Dedifferentiated amniotic fluid mesenchymal stem cell (primary cell): ENCODE results near the gene TBC1D24.

Experiments used
- DNase-seq: peaks from one replicate; pipeline ENCODE4 v3.0.0-alpha.2; 2016; ENCODE audit errors: extremely low spot score

The TBC1D24 gene

GRCh38 chr16:2499454-2499853, 24.5 kb downstream of the TBC1D24 start:
- DNase-seq: no peak

DNA sequence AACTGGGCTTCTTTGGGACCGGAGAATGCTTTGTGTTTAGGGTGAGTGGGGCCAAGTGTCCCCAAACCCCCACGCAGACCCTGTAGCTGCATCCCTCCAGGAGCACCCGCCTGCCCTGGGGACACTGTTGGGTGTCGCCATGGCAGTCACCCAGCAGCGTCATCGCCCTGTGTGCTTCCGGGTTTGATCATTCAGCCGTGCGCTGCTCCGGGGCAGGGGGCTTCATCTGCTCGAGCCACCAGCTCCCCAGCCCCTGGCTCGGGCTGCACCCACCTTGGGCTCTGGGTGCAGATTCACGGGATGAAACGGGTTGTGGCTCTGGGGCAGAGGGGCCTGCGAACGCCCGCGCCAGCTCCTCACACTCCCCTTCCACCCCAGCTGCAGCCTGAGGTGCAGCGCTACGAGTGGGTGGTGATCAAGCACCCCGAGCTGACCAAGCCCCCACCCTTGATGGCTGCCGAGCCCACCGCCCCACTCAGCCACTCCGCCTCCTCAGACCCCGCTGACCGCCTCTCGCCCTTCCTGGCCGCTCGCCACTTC, 25.0 kb downstream of the TBC1D24 start:
- DNase-seq: no peak

- DNase-seq: no peak
Measured at GRCh38 chr16:2500430-2500917, 25.5 kb downstream of the TBC1D24 start.

DNA sequence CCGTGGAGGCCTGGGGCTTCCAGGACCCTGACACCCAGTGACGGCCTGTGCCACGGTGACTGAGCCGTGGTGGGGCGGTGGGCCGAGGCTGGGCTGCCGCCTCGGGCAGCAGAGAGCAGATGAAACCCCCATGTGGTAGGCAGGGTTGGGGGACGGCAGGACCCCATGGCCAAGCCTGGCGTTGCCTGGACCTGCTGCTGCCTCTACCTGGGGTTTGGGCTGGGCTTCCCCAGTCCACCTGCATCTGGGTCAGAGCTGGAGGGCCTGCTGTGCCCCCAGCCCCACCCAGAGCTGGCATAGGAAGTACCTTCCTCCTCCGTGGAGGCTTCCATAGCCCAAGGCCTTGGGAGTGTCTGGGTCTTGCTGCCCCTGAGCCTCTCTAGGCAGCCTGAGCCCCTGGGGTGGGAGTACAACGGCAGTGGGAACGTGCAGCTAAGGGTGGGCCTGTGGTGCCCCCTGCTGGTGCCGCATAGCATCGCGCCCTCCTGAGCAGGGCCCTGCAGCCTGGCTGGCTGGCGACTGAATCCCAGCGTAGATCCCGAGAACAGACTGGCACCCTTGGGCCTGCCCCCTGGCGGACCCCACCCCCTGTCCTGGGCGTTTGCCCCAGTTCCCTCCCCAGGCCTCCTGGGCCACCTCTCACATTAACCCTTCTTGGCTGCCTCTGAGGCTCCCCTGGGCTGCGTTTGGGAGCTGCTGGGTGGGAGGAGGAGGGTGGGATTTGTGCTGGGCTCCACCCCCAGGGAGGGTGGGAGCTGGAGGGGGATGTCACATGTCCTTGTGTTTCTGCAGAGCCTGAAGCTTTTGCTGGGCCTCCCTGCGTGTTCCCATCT, 26.2 kb downstream of the TBC1D24 start:
- peak; percentile 49 for DNase-seq

GRCh38 chr16:2501946-2502895, 27.3 kb downstream of the TBC1D24 start:
- no peak for DNase-seq

DNA sequence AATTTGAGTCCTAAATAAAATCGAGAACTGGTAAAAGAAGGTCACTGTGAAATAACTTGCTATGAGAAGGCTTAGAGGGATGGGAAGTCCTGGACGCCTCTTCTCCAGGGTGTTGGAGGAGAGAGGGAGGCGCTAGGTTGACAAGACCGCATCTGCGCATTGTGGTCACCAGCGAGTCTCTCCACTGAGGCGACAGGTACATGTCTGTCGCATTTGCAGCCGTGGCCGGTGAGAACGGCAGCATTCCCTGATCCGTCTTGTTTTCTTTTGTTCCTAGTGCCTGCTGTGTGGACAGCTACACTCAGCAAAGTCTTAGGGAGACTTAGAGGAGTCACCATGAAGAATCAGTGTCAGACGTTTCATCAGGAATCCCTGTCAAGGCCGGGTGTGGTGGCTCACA, 30.8 kb downstream of the TBC1D24 start:
- DNase-seq: no peak

DNA sequence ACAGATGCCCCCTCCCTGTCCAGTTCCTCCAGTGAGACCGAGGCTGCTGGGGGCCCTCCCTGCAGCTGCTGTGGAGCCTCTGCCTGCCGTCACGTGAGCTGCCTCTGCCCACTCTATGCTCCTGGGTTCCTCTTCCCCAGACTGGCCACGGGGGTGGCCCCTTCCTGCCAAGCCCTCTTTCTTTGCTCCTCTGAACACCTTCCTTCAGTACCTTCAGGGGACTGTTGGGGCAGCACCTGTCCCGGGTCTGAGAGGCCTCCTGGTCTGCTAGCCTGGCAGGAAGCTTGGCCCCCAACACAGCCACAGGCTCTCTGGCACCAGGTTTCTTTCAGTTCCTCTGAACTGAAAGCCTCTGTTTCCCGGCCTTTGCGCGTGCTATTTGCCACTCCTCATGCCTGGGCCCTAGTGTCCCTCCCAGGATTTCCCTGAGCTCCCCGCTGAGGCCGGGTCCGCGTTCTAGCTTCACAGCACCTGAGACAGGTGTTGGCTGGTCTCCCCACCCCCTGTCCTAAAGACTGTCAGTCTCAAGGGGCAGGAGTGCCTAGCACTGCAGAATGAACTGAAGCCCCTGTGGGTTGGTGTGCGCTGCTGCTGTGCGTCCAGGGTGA, 32.2 kb downstream of the TBC1D24 start:
- DNase-seq: no peak

GRCh38 chr16:2507665-2508064, 32.7 kb downstream of the TBC1D24 start:
- no peak for DNase-seq

DNA sequence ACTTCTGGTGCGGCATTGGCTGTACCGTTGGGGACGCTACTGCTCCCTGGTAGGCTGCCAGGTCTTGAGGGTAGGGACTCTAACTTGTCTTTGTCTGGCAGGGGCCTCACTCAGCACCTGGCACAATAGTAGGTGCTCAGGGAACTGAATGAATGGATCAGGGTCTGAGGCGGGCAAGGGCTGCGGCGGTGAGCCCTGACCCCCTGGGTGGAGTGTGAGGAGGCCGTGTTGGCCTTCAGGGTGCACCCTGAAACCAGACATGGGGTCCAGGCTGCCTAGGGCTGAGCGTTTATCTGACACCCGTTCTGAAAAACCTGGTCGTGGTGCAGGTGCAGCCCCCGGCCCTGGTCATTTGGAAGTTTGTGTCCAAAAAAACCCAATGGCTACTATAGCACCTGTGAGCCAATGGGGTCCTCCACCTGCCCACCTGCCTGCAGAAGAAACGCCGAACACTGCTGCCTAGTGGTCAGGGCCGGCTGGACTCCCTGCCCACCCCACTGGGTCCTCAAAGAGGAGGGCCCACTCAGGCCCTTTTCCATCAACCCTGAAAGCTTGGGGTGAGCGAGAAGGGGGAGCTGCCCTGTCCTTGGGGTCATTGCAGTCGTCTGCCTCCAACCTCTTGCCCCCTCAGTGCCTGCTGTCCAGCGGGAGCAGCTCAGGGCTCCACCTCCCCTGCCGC, 33.9 kb downstream of the TBC1D24 start:
- DNase-seq: no peak

- DNase-seq: peak; percentile 25
Measured at GRCh38 chr16:2511128-2511800, 36.3 kb downstream of the TBC1D24 start.

DNA sequence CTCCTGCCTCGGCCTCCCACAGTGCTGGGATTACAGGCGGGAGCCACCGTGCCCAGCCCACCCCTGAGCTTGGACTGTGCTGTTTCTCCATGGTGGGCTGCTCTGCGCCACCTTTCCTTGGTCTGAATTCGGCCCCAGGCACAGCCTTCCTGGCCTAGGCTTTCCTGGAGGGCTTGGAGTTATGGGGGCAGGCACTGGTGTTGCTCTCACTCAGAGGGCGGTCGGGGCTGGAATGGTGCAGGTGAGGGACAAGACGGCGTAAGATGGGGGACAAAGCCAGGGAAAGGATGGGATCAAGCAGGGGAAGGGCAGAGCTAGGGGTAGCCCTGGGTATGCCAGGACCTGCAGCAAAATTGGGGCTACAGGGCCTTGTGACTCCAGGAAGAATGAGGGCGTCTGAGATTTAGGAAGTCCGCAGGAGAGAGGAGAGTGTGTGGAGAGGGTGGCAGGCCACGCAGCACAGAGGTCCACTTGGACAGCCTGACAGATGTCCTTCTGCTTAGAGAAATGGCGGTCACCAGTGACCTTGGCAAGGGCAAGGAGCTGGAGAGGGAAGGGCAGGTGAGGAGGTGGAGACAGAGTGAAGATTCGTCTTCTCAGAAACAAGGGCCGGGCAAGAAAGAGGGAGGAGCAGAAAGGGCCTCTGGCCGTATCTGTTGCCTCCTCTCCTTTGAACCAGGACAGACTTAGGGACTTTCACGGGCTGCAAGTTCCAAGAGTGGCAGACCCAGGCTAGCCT, 37.2 kb downstream of the TBC1D24 start:
- DNase-seq: no peak

DNA sequence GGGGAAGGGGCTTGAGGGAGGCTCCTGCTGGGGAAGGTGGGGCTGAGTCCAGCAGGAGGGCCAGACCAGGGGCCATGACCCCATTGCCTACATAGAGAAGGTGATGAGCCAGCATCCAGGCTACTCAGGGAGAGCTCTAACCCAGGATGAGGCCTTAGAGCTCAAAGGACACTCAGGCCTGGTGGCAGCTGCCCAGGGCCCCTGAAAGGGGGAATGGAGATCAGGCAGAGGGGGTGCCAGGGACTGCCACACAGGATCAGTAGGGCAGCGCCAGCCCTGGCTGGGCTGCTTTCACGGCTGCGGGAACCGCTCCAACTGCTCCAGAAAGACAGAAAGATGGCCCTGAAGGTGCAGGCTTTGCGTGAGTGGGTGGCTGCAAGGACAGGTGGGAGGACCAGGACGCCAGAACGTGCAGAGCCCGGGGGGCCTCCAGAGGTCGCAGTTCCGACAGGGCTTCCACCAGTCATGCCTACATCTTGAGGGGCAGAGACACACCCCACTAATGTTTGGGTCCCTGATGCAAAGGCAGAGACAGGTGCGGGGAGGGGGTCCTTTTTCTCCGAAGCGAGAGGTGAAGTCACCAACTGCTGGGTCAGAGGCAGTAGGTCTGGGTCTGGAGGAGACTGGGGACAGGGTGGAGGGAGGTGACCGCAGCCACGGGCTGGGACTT, 37.9 kb downstream of the TBC1D24 start:
- no peak for DNase-seq

DNA sequence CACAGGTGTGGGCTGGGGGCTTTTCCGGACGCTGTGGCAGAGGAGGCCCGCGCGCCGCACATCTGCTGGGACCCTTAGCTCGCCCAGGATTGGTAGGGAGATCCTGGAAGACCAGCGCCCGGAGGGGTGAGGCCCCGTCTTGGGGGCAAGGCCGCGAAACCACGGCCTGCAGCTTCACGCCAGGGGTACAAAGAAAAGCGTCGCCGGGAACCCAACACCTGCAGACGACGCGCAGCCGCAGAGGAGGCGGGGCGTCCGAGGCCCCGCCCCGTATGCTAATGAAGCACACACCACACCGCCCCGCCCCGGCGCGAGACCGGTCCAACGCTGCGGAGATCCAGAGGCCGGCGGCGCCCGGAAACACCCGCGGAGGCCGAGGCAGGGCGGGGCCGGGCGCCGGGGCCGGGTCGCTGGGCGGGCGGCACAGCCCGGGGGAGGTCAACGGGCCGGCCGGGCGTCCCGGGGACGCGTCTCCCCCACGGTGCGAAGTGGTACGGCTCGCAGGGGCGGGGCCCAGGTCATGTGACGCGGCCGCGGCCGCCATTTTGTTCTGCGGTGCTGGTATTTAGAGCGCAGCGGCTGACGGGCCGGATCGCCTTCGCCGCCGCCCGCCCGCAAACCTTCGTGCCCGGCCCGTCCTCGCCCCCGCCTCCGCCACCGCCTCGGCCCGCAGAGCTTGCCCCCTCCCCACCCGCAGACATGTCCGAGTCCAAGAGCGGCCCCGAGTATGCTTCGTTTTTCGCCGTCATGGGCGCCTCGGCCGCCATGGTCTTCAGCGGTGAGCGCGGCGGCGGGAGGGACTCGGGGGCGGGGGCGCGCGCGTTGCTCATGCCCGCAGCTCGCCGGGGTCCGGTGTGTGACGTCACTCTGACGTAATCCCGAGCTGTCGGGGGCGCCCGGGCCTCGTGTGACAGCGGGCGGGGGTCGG, 38.7 kb downstream of the TBC1D24 start, which contains the start of gene ATP6V0C:
Gene ATP6V0C, plus strand, starts transcription at position 548 of the 928 bp plus-strand sequence. Its CDS starts 152 bp downstream, at position 700.
- DNase-seq: peak; percentile 76

DNA sequence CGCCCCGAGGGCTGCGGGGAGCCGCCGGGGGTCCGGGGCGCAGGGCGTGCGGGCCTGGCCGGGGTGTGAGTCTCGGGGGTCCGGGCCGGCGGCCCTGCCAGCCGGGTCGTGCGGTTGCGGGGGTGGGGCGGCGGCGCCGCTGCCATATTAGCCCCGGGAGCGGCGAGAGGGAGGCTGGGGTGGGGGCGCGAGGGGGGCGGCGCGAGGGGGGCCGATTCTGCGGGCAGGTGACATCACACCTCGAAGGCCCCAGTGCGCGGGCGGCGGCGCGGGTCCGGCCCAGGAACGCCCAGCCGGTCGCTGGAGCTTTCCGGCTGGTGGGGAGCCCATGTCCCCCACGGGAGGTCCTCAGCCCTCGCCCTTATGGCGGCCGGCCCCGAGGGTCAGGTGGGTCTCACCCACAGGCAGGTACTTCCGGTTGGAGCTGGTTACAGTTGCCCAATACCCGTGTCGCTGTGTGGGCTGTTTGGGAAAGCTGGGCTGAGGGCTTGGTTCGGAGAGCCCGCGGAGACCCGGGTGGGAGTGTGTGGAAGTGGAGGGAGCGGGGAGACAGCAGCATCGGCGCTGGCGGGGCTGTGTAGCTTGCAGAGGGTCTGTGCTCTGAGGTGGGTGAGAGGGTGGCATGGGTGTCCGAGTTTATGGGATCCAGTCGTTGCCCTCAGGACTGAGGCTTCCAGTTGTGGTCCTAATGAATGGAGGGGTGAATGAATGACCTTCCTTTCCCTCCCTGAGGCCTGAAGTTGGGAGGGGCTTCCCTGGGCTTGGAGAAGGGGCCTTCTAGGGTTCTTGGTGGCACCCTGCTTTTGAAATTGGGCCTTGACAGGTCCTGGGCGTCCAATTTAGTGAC, 39.6 kb downstream of the TBC1D24 start:
- no peak for DNase-seq

- no peak for DNase-seq
Measured at GRCh38 chr16:2515180-2515851, 40.4 kb downstream of the TBC1D24 start.

DNA sequence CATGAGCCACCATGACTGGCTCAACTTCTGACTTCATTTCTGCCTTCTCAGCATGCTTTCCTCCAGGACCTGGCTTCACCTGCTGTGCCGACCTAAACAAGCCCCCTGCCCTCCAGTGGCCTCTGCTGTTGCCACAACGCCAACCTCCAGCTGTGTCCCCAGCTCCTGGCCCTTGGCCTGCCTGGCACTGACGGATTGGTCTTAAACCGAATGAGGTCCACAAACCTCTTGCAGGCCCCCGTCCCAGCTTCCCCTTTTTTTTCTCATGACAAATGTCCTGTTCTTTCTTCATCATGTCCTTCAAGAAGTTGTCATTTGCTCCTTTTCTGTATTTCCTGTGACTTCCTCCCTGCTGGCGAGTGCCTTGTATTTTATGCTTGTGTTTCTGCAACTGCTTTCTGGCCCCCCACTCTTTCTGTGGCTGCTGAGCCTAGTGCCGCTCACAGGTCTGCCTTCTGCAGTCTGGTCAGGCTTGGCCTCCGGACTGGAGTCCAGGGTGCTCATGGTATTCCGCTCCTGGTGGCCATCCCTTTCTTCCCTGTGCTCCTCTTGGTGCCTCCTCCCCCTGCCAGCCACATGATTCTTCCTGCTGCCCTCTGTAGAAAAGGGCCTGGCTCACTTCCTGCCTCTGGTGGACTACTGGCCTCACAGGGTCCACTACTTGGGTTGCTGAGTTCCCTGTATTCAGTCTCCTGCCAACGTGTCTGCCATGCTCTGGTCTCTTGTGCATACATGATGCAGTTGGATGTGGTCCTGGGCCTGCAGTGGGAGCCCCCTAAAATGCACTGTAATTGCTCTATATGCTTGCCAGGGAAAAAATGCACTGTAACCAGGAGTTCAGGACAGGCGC, 41.7 kb downstream of the TBC1D24 start:
- no peak for DNase-seq
